Loucy (cell line): Measurements from ENCODE around the gene TPMT.
A peak's percentile ranks its signal among the peaks of the same experiment; 100 is the strongest.

Source experiments
- H2AFZ ChIP-seq: fragments of 200-600 bp; sonication (generic); 2 replicates; pipeline ENCODE4 v1.6.0; 2016; ENCODE audit warnings: antibody characterized with exemption, mild to moderate bottlenecking, low read length, moderate library complexity
- H3F3A ChIP-seq: fragments of 200-600 bp; 2 replicates; pipeline ENCODE4 v1.6.0; 2016; ENCODE audit warnings: antibody characterized with exemption, low read depth, mild to moderate bottlenecking
- H3K27me3 ChIP-seq: fragments of 200-600 bp; sonication (generic); 2 replicates; pipeline ENCODE4 v1.6.1; 2014; ENCODE audit warnings: low read length, mild to moderate bottlenecking; ENCODE audit not compliant: insufficient read depth, poor library complexity, severe bottlenecking
- H3K36me3 ChIP-seq: fragments of 200-600 bp; sonication (generic); 2 replicates; pipeline ENCODE4 v1.6.1; 2016; ENCODE audit warnings: low read length; ENCODE audit not compliant: insufficient read depth
- H3K4me1 ChIP-seq: fragments of 200-600 bp; sonication (generic); 2 replicates; pipeline ENCODE4 v1.5.1; 2014; ENCODE audit warnings: low read length, mild to moderate bottlenecking; ENCODE audit not compliant: insufficient read depth, poor library complexity, severe bottlenecking
- H3K4me2 ChIP-seq: fragments of 200-600 bp; sonication (generic); 2 replicates; pipeline ENCODE4 v1.6.0; 2014; ENCODE audit warnings: antibody characterized with exemption, low read length, low read depth, mild to moderate bottlenecking; ENCODE audit not compliant: poor library complexity, severe bottlenecking
- H3K4me3 ChIP-seq: fragments of 200-600 bp; sonication (generic); 2 replicates; pipeline ENCODE4 v1.5.1; 2014; ENCODE audit warnings: low read length, mild to moderate bottlenecking, mixed read lengths; ENCODE audit not compliant: poor library complexity, severe bottlenecking
- H3K79me2 ChIP-seq: fragments of 200-600 bp; sonication (generic); 2 replicates; pipeline ENCODE4 v1.6.1; 2014; ENCODE audit warnings: low read length; ENCODE audit not compliant: insufficient read depth
- H3K9ac ChIP-seq: fragments of 200-600 bp; sonication (generic); 2 replicates; pipeline ENCODE4 v1.6.0; 2014; ENCODE audit warnings: mild to moderate bottlenecking, low read depth, low read length, moderate library complexity; ENCODE audit not compliant: poor library complexity, severe bottlenecking
- H3K9me2 ChIP-seq: fragments of 200-600 bp; sonication (generic); replicated peaks from 2 replicates; pipeline ENCODE4 v1.6.1; 2016; ENCODE audit warnings: low read depth, low read length, mixed read lengths
- H3K9me3 ChIP-seq: fragments of 200-600 bp; sonication (generic); 2 replicates; pipeline ENCODE4 v1.6.1; 2014; ENCODE audit warnings: mild to moderate bottlenecking, antibody characterized with exemption, low read length, low read depth; ENCODE audit not compliant: insufficient read depth
- H4K20me1 ChIP-seq: fragments of 200-600 bp; sonication (generic); 2 replicates; pipeline ENCODE4 v1.6.0; 2014; ENCODE audit warnings: antibody characterized with exemption, low read length, mild to moderate bottlenecking; ENCODE audit not compliant: insufficient read depth, poor library complexity, severe bottlenecking
- EZH2phosphoT487 ChIP-seq: fragments of 200-600 bp; IDR thresholded peaks from 2 replicates; pipeline ENCODE4 v1.6.1; 2018; ENCODE audit warnings: antibody characterized with exemption, mild to moderate bottlenecking, moderate library complexity, borderline replicate concordance
- TF ChIP-seq, protein P1 (sequence below): fragments of 200-600 bp; sonication (generic); conservative IDR thresholded peaks from 2 replicates; pipeline ENCODE4 v1.5.1; 2014; ENCODE audit warnings: mild to moderate bottlenecking, antibody characterized with exemption, low read length

Gene TPMT

DNA sequence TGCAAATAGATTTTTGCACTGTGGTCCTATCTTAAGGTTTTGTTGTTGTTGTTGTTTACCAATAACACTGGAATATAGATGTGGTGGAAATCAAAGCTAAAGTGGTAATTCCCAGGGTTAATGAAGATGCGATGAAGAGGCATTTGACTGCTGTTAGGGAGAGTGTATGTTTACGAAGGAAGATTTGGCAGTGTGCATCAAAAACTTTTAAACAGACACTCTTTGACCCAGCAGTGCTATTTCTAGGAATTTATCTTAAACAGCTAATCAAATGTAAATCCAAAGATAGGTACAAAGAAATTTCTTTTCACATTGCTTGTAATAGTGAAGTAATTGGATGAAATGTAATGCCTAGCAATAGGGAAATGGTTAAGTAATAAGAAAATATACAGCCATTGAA is 34.3 kb upstream of the TPMT start:
- H3K4me1 ChIP-seq, result peaks cover 17% of the 10 kb centered on the region
- no peaks in the 10 kb centered on the region for H3K79me2 ChIP-seq
- no peak overlapping the region for H3K4me2 ChIP-seq
- no peaks in the 10 kb centered on the region for H3K9me2 ChIP-seq
- no peak overlapping the region for H3K9ac ChIP-seq
- H3K27me3 ChIP-seq, result no peaks in the 10 kb centered on the region
- no peak for TF ChIP-seq EZH2phosphoT487
- TF ChIP-seq, protein P1, sequence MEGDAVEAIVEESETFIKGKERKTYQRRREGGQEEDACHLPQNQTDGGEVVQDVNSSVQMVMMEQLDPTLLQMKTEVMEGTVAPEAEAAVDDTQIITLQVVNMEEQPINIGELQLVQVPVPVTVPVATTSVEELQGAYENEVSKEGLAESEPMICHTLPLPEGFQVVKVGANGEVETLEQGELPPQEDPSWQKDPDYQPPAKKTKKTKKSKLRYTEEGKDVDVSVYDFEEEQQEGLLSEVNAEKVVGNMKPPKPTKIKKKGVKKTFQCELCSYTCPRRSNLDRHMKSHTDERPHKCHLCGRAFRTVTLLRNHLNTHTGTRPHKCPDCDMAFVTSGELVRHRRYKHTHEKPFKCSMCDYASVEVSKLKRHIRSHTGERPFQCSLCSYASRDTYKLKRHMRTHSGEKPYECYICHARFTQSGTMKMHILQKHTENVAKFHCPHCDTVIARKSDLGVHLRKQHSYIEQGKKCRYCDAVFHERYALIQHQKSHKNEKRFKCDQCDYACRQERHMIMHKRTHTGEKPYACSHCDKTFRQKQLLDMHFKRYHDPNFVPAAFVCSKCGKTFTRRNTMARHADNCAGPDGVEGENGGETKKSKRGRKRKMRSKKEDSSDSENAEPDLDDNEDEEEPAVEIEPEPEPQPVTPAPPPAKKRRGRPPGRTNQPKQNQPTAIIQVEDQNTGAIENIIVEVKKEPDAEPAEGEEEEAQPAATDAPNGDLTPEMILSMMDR, result no peak
- H3K4me3 ChIP-seq, result no peak overlapping the region
- H2AFZ ChIP-seq, result no peak overlapping the region
- no peaks in the 10 kb centered on the region for H3F3A ChIP-seq
- no peaks in the 10 kb centered on the region for H3K9me3 ChIP-seq
- H4K20me1 ChIP-seq, result no peaks in the 10 kb centered on the region
- H3K36me3 ChIP-seq, result no peaks in the 10 kb centered on the region; the same call in 1 of the 2 replicates

DNA sequence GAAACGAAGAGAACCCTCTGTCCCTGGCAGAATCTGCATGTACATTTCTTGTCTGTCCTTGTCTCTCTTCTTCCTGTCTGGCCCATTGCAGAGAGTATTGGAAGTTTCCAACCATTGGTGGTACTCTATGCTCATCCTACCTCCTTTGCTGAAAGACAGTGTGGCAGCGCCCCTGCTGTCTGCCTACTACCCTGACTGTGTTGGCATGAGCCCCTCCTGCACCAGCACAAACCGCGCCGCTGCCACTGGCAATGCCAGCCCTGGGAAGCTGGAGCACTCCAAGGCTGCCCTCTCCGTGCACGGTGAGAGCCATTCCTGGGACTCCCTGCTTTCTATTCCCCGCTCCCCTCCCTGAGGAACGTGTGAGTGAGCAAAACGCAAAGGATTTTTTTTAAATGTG is 32.8 kb upstream of the TPMT start:
- H3K36me3 ChIP-seq, result no peaks in the 10 kb centered on the region; the same call in 1 of the 2 replicates
- H3K27me3 ChIP-seq, result no peaks in the 10 kb centered on the region
- H4K20me1 ChIP-seq, result no peaks in the 10 kb centered on the region
- H3K9ac ChIP-seq, result no peak overlapping the region
- no peak overlapping the region for H2AFZ ChIP-seq
- H3K9me3 ChIP-seq, result no peaks in the 10 kb centered on the region
- TF ChIP-seq, protein P1, result 0 out of 2 replicates have a peak, but pooled peaks have one; percentile 8
- no peak for TF ChIP-seq EZH2phosphoT487
- H3K9me2 ChIP-seq, result no peaks in the 10 kb centered on the region
- H3K79me2 ChIP-seq, result no peaks in the 10 kb centered on the region
- H3F3A ChIP-seq, result no peaks in the 10 kb centered on the region
- peaks cover 17% of the 10 kb centered on the region for H3K4me1 ChIP-seq
- no peak overlapping the region for H3K4me3 ChIP-seq
- H3K4me2 ChIP-seq, result no peak overlapping the region

DNA sequence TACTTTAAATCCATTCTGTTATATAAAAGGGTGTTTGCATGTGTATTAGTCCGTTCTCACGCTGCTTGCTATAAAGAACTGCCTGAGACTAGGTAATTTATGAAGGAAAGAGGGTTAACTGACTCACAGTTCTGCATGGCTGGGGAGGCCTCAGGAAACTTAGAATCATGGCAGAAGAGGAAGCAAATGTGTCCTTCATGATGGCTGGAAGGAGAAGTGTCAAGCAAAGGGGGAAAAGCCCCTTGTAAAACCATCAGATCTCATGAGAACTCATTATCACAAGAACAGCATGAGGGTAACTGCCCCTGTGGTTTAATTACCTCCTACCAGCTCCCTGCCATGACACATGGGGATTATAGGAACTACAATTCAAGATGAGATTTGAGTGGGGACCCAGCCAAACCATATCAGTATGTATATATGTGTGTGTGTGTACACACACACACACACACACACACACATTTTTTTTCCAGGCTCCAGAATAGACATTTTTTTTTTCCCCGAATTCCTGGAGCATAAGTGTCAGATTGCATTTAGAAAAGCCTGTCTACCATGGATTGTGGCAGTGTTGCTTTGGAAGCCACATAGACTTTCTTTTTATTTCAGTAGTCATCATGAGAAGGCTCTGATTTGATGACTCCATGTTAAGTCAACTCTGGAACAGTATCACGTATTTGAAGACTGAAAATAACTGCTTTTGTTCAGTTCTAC is 31.8 kb upstream of the TPMT start:
- Histone ChIP-seq H3K9me2 (no peaks in the 10 kb centered on the region), H3K36me3 (no peaks in the 10 kb centered on the region; the same call in 1 of the 2 replicates), H3K4me2 (peak overlapping the region; percentile 25), H2AFZ (no peak overlapping the region), H3K79me2 (no peaks in the 10 kb centered on the region), H3K4me1 (peaks cover 17% of the 10 kb centered on the region), H3K9ac (no peak overlapping the region), H3K27me3 (no peaks in the 10 kb centered on the region), H3K4me3 (no peak overlapping the region), H3K9me3 (no peaks in the 10 kb centered on the region), H3F3A (no peaks in the 10 kb centered on the region), H4K20me1 (no peaks in the 10 kb centered on the region)
- TF ChIP-seq, protein P1, result no peak
- no peak for TF ChIP-seq EZH2phosphoT487
